Osteoblast (primary cell): Measurements from ENCODE around the gene PAX6. TPM values are rescaled to one million over a fixed set of nuclear protein-coding genes. Genes with fewer than 3 reads are reported as not detected.

Source experiments
- DNase-seq: peaks from one replicate; pipeline ENCODE4 v3.0.0; 2011; ENCODE audit warnings: low spot score, mixed read lengths; ENCODE audit not compliant: insufficient read length; ENCODE audit errors: missing footprints
- H2AFZ ChIP-seq: 2 replicates; pipeline ENCODE4 v1.6.0; 2011; ENCODE audit warnings: mild to moderate bottlenecking, low read length
- H3K27ac ChIP-seq: 2 replicates; pipeline ENCODE4 v1.5.1; 2011; ENCODE audit warnings: mild to moderate bottlenecking, low read depth, low read length, moderate library complexity
- H3K27me3 ChIP-seq: 2 replicates; pipeline ENCODE4 v1.6.0; 2012; ENCODE audit warnings: mild to moderate bottlenecking, control low read depth, inconsistent platforms, low read length, moderate library complexity; ENCODE audit not compliant: insufficient read depth
- H3K36me3 ChIP-seq: 2 replicates; pipeline ENCODE4 v1.5.1; 2011; ENCODE audit warnings: mild to moderate bottlenecking, low read length, control low read depth, moderate library complexity; ENCODE audit not compliant: insufficient read depth
- H3K4me1 ChIP-seq: 2 replicates; pipeline ENCODE4 v1.5.1; 2011; ENCODE audit warnings: mild to moderate bottlenecking, low read length, control low read depth, moderate library complexity; ENCODE audit not compliant: insufficient read depth
- H3K4me2 ChIP-seq: 2 replicates; pipeline ENCODE4 v1.6.0; 2011; ENCODE audit warnings: mild to moderate bottlenecking, low read length; ENCODE audit not compliant: insufficient read depth
- H3K4me3 ChIP-seq: fragments of 200-600 bp; sonication (generic); 3 replicates; pipeline ENCODE4 v1.5.1; 2012; ENCODE audit warnings: mild to moderate bottlenecking, low read length, inconsistent platforms; ENCODE audit not compliant: insufficient read depth
- H3K79me2 ChIP-seq: 2 replicates; pipeline ENCODE4 v1.6.0; 2012; ENCODE audit warnings: mild to moderate bottlenecking, low read length, control low read depth, inconsistent platforms; ENCODE audit not compliant: insufficient read depth
- H3K9me3 ChIP-seq: 2 replicates; pipeline ENCODE4 v1.5.1; 2011; ENCODE audit warnings: low read depth, low read length, control low read depth
- H4K20me1 ChIP-seq: 2 replicates; pipeline ENCODE4 v1.6.0; 2012; ENCODE audit warnings: mild to moderate bottlenecking, low read length, control low read depth; ENCODE audit not compliant: insufficient read depth
- total RNA-seq: library from RNA; depleted of rRNA; stranded (reverse); fragments of >200 nt; gene quantifications from 2 replicates; pipeline ENCODE4 v1.2.3, GENCODE V29; 2012
- TF ChIP-seq, protein P1 (sequence below): IDR thresholded peaks from 2 replicates; pipeline ENCODE4 v1.5.1; 2011; ENCODE audit warnings: mild to moderate bottlenecking, low read depth, low read length, moderate library complexity; ENCODE audit errors: extremely low read depth

PAX6 gene
- total RNA-seq, 1 donor = 0.36 TPM

GRCh38 chr11:31796499-31797189, 14.5 kb downstream of the PAX6 start:
- DNase-seq = peak; percentile 65
- H4K20me1 ChIP-seq = no peaks in the 10 kb centered on the region
- no peak overlapping the region for H3K4me2 ChIP-seq
- TF ChIP-seq, protein P1, sequence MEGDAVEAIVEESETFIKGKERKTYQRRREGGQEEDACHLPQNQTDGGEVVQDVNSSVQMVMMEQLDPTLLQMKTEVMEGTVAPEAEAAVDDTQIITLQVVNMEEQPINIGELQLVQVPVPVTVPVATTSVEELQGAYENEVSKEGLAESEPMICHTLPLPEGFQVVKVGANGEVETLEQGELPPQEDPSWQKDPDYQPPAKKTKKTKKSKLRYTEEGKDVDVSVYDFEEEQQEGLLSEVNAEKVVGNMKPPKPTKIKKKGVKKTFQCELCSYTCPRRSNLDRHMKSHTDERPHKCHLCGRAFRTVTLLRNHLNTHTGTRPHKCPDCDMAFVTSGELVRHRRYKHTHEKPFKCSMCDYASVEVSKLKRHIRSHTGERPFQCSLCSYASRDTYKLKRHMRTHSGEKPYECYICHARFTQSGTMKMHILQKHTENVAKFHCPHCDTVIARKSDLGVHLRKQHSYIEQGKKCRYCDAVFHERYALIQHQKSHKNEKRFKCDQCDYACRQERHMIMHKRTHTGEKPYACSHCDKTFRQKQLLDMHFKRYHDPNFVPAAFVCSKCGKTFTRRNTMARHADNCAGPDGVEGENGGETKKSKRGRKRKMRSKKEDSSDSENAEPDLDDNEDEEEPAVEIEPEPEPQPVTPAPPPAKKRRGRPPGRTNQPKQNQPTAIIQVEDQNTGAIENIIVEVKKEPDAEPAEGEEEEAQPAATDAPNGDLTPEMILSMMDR = no peak
- no peak overlapping the region for H3K27ac ChIP-seq
- H3K27me3 ChIP-seq = peaks cover 70% of the 10 kb centered on the region
- no peaks in the 10 kb centered on the region for H3K79me2 ChIP-seq
- no peaks in the 10 kb centered on the region for H3K9me3 ChIP-seq
- no peak overlapping the region for H3K4me3 ChIP-seq
- H2AFZ ChIP-seq = no peak overlapping the region
- H3K36me3 ChIP-seq = no peaks in the 10 kb centered on the region
- peaks cover 7% of the 10 kb centered on the region for H3K4me1 ChIP-seq

DNA sequence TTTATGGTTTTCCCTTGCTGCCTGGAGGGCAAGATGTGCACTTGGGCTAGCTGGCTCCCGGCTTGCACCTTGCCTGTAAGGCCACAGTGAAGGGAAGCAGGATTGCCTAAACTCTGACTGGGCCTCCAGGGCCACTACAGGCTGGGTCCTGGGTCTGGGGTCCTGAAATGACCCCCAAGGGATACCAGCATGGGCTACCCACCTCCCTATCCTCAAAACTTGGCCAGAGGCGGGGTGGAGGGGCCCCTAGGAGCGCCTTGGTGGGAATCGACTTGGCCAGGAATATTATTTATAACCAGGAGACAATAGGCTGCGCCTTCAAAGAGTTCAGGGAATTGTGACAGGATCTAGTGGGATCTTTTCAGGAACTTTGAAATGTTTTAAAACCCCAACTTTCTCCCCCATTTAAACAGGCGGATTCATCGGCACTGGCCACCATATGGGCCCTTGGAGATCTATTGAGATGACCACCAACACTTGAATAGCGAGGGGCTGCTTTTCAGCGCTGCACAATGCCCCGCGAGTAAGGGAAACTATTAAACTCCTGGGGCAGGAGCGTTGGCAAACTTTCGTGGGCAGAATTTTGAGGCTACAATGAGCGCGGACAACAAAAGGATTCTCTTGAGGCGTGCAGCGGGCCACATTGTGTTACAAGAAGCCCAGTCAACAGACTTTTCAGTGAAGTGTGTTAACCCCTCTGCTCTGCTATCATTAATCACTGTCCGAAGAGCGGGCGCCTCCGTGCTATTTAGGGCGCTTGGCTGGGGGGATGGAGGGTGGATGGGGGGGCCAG, 15.2 kb downstream of the PAX6 start:
- peak; percentile 46 for DNase-seq
- peaks cover 63% of the 10 kb centered on the region for H3K27me3 ChIP-seq
- no peak overlapping the region for H3K27ac ChIP-seq
- H3K36me3 ChIP-seq = no peaks in the 10 kb centered on the region
- TF ChIP-seq, protein P1 = no peak
- H3K4me1 ChIP-seq = peaks cover 7% of the 10 kb centered on the region
- no peak overlapping the region for H2AFZ ChIP-seq
- H4K20me1 ChIP-seq = no peaks in the 10 kb centered on the region
- H3K4me2 ChIP-seq = no peak overlapping the region
- no peaks in the 10 kb centered on the region for H3K9me3 ChIP-seq
- no peaks in the 10 kb centered on the region for H3K79me2 ChIP-seq
- H3K4me3 ChIP-seq = no peak overlapping the region

DNA sequence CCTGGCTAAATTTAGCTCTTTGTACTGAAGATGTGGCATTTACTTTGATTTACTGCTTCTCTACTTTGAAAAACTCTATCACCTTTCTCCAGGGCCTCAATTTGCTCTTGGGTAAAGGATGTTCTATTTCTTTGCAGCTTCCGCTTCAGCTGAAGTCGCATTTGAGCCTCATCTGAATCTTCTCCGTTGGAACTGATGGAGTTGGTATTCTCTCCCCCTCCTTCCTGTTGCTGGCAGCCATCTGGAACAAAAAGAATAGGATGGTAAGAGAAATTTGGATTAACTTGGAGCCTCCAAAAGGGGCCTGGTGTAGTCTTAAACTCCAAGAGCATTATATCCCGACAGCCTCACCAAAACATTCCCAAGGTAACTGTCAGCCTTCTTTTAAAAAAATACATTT, 16.6 kb downstream of the PAX6 start:
- no peaks in the 10 kb centered on the region for H4K20me1 ChIP-seq
- H3K4me1 ChIP-seq = peaks cover 7% of the 10 kb centered on the region
- no peaks in the 10 kb centered on the region for H3K36me3 ChIP-seq
- TF ChIP-seq, protein P1 = no peak
- no peak overlapping the region for H2AFZ ChIP-seq
- no peak overlapping the region for H3K4me2 ChIP-seq
- no peaks in the 10 kb centered on the region for H3K79me2 ChIP-seq
- H3K9me3 ChIP-seq = no peaks in the 10 kb centered on the region
- H3K4me3 ChIP-seq = no peak overlapping the region
- peaks cover 49% of the 10 kb centered on the region for H3K27me3 ChIP-seq
- no peak for DNase-seq
- no peak overlapping the region for H3K27ac ChIP-seq

- TF ChIP-seq, protein P1 = no peak
- Histone ChIP-seq H4K20me1 (no peaks in the 10 kb centered on the region), H3K4me1 (no peaks in the 10 kb centered on the region), H3K36me3 (no peaks in the 10 kb centered on the region), H2AFZ (no peak overlapping the region), H3K27ac (no peak overlapping the region), H3K27me3 (peaks cover 36% of the 10 kb centered on the region), H3K79me2 (no peaks in the 10 kb centered on the region), H3K4me3 (no peak overlapping the region), H3K9me3 (no peaks in the 10 kb centered on the region), H3K4me2 (no peak overlapping the region)
- DNase-seq = no peak
These were observed 17.9 kb downstream of the PAX6 start for GRCh38 chr11:31793264-31793663.
